ENCODE measurements around the gene PXT1.

DNA sequence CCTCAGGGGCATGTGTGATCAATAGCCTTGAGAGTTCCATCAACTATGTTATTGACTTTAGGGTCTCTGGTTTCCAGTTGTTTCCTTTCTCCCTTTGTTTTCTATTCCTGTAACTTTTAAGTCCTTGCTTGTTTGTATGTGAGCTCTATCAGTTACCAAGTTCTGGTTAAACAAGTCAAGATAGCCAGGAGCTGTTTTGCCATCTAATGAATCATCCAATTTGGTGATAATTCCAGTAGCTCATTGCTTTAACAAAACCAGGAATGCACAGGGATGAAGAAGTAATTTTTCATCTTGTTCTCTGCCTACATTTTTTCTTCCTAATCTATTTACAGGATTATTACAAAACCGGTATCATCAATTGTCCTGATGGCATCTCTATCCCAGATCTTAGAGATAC, 36.6 kb upstream of the PXT1 start:
- TF ChIP-seq CTCF (IDR thresholded peaks at IDR 0.05) (no peak), EP300 (IDR thresholded peaks at IDR 0.05) (no peak), POLR2A (IDR thresholded peaks at IDR 0.05) (no peak)
